ENCODE data around the gene OPTC.
"Not testable (repeated sequence)": the region's sequence is repeated elsewhere in the genome, so short reads cannot be mapped to it uniquely, and the experiment has no call there.

Gene OPTC

GRCh38 chr1:203516906-203517305, 23.0 kb downstream of the OPTC start:
- no peak for DNase-seq (ENCODE audit: low spot score)

- no peak for DNase-seq (ENCODE audit: low spot score)
Observed at GRCh38 chr1:203517426-203518110, 23.6 kb downstream of the OPTC start.

DNA sequence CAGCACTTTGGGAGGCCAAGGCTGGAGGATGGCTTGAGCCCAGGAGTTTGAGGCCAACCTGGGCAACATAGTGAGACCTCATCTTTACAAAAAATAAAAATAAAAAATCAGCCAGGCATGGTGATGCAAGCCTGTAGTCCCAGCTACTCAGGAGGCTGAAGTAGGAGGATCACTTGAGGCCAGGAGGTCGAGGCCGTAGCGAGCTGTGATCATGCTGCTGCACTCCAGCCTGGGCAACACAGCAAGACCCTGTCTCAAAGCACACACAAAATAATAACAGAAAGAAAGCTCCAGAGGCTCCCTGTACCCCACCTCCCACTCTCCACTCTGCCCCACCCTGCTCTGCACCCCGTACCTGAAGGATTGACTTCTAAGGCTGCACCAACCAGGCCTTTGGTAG, 24.2 kb downstream of the OPTC start:
- DNase-seq (ENCODE audit: low spot score) = not testable (repeated sequence)

- DNase-seq (ENCODE audit: low spot score) = no peak
Observed at GRCh38 chr1:203518541-203518940, 24.6 kb downstream of the OPTC start.

GRCh38 chr1:203519053-203519840, 25.3 kb downstream of the OPTC start:
- no peak for DNase-seq (ENCODE audit: low spot score)

GRCh38 chr1:203519896-203520295, 25.9 kb downstream of the OPTC start:
- DNase-seq (ENCODE audit: low spot score) = no peak

GRCh38 chr1:203520315-203520714, 26.4 kb downstream of the OPTC start:
- peak; percentile 74 for DNase-seq (ENCODE audit: low spot score)

DNA sequence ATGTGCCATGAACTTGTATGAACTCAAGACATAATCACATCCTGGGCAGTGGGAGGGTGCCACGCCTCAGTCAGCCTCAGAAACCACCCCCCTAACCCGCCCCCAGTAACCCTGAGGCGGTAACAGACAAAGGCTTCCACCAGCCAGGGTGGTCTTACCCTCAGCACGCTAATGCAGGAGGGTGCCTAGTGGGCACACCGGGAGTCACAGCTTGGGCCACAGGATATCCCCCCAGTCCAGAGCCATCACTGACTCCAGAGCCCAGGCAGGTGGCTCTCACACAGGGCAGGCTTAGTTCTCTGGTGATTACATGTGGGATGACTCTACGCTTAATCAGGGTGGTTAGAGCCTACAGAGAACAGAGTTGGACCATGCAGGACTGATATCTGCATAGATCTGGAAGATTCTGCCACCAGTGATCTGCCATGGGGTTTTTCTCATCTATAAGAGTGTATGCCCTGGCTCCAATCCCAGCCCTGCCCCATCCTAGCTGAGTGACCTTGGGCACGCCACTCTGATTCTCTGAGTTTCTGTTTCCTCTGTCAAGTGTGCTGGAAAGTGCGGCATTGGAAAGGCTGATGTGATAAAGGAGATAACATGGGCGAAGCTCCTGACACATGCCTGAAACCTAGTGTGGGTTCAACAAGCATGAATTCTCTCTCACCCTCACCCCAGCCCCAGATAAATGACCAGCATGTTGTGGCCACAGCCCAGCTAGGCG, 27.3 kb downstream of the OPTC start:
- no peak for DNase-seq (ENCODE audit: low spot score)

- no peak for DNase-seq (ENCODE audit: low spot score)
Observed at GRCh38 chr1:203521812-203522211, 27.9 kb downstream of the OPTC start.

- DNase-seq (ENCODE audit: low spot score) = no peak
Observed at GRCh38 chr1:203522237-203522636, 28.3 kb downstream of the OPTC start.

- DNase-seq (ENCODE audit: low spot score) = no peak
Observed at GRCh38 chr1:203523667-203524066, 29.7 kb downstream of the OPTC start.

DNA sequence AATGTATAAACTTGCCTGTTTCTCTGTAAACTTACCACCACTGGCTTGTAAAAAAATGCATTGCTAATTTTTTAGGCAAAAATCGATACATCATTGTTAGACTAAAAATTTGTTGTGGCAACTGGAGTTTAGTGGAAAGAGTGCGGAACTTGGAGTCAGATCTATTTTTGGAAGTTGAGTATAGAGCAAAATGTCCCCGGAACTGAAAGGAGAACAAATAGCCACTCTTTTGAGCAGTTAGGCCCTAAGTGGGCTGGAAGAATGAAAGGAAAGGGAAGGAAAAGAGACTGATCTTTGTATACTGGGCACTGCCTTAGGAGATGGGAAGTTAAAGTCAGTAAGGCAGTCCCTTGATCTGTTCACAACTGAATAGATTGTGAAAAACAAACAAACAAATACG, 30.2 kb downstream of the OPTC start:
- DNase-seq (ENCODE audit: low spot score) = no peak

GRCh38 chr1:203524824-203525223, 30.9 kb downstream of the OPTC start:
- no peak for DNase-seq (ENCODE audit: low spot score)

GRCh38 chr1:203525685-203526084, 31.7 kb downstream of the OPTC start:
- no peak for DNase-seq (ENCODE audit: low spot score)

DNA sequence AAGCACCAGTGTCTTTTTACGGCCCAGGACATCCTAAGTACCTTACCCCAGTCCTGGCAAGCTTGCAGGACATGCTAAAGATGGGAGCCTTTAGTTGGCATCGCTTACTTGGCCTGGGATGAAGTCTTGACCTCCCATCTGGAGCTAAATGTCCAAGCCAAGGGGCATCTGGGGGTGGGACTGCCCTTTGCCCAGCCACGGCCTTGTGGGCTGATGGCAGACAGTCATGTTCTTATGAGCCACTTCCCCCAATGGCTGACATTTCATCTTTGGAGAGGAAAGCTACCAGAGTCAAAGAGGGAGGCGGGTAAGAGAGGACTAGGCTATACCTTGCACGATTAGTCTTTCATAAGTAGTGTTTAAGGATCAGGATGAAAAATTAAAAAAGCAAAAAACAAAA, 32.2 kb downstream of the OPTC start:
- DNase-seq (ENCODE audit: low spot score) = no peak

GRCh38 chr1:203526572-203526971, 32.6 kb downstream of the OPTC start:
- peak; percentile 33 for DNase-seq (ENCODE audit: low spot score)

GRCh38 chr1:203527013-203527412, 33.1 kb downstream of the OPTC start:
- no peak for DNase-seq (ENCODE audit: low spot score)

- no peak for DNase-seq (ENCODE audit: low spot score)
Observed at GRCh38 chr1:203528063-203528462, 34.1 kb downstream of the OPTC start.

DNA sequence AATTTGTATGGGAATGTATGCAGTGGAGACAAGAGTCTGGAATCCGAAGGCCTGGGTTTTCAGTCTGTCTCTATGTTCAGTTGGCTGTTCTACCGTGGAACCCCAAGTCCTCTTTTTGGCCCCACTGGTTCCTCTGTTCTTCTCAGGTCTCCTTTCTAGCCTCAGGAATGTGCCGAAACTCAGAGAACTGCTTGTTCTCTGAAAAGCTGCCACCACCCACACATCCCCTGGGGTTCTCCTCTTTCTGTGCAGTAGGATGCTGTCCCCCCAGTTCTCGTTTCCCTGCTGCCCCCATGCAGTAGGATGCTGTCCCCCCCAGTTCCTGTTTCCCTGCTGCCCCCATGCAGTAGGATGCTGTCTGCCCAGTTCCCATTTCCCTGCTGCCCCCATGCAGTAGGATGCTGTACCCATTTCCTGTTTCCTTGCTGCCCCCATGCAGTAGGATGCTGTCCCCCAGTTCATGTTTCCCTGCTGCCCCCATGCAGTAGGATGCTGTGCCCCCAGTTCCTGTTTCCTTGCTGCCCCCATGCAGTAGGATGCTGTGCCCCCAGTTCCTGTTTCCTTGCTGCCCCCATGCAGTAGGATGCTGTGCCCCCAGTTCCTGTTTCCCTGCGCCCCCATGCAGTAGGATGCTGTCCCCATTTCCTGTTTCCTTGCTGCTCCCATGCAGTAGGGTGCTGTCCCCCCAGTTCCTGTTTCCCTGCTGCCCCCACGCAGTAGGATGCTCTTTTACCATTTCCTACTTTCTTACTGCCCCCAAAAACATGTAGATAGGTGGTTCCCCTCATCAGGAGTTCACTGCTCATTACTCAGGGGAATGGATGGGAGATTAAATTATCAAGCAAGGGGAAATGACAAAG, 35.3 kb downstream of the OPTC start:
- no peak for DNase-seq (ENCODE audit: low spot score)

DNA sequence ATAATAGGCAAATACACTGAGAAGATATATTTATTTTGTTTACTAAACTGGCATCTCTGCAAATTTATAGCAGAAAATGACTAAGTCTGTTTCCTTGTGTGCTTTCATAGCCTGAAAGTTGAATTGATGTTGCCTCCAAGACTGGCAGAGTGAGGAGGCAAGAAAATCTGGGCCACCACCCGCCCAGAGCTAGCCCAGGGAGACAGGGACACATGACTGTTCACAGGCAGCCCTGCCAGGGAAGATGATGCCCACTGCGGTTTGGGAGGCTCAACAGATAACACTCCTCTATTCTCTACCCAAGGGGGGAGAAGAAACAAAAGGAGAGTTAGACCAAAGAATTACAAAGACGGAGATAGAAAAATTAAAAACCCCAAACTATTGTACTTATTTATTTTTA, 37.1 kb downstream of the OPTC start:
- no peak for DNase-seq (ENCODE audit: low spot score)

DNA sequence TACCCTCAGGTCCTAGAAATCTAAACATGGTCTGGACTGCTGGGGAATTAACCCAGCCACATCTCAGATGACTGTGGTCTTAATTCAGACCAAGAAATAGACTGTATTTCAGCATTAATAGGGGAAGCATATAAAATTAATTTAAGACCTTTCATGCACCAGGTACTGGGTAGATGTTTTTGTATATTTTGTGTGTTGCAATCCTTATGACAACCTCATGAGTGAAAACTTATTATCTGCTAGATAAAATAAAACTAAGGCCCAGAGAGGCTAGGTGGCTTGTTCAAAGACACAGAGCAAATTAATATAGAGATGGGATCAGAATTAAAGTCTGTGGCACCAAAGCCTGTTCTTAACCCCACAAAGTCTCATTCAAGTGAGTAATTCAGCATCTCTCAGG, 40.1 kb downstream of the OPTC start:
- DNase-seq (ENCODE audit: low spot score) = no peak

- peak; percentile 94 for DNase-seq (ENCODE audit: low spot score)
Observed at GRCh38 chr1:203534526-203534925, 40.6 kb downstream of the OPTC start.
